OCI-M2 (cell line): ENCODE data around the gene PHOSPHO2.
"Not testable (repeated sequence)": the region's sequence is repeated elsewhere in the genome, so short reads cannot be mapped to it uniquely, and the experiment has no call there.

ENCODE experiments used
- DNase-seq: peaks from one replicate; lab custom pipeline; 2025; ENCODE audit not compliant: unreplicated experiment; lab: John Stamatoyannopoulos, UW

Gene PHOSPHO2

GRCh38 chr2:169683425-169684134 lies 10.7 kb upstream of the PHOSPHO2 start:
- no peak for DNase-seq

GRCh38 chr2:169684135-169684565 lies 10.1 kb upstream of the PHOSPHO2 start:
- DNase-seq = no peak

GRCh38 chr2:169684712-169685111 lies 9.6 kb upstream of the PHOSPHO2 start:
- not testable (repeated sequence) for DNase-seq

DNA sequence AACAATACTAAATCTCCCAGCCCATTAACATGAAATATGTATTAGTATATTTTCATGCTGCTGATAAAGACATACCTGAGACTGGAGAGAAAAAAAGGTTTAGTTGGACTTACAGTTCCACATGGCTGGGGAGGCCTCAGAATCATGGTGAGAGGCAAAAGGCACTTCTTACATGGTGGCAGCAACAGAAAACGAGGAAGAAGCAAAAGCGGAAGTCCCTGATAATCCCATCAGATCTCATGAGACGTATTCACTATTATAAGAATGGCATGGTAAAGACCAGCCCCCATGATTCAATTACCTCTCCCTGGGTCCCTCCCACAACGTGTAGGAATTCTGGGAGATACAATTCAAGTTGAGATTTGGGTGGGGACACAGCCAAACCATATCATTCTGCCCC lies 7.4 kb upstream of the PHOSPHO2 start:
- DNase-seq = not testable (repeated sequence)

DNA sequence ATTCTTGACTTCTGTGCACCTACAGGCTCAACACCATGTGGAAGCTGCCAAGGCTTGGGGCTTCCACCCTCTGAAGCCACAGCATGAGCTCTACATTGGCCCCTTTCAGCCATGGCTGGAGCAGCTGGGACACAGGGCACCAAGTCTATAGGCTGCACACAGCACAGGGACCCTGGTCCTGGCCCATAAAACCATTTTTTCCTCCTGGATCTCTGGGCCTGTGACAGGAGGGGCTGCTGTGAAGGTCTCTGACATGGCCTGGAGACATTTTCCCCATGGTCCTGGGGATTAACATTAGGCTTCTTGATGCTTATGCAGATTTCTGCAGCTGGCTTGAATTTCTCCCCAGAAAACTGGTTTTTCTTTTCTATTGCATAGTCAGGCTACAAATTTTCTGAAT lies 6.3 kb upstream of the PHOSPHO2 start:
- not testable (repeated sequence) for DNase-seq

DNA sequence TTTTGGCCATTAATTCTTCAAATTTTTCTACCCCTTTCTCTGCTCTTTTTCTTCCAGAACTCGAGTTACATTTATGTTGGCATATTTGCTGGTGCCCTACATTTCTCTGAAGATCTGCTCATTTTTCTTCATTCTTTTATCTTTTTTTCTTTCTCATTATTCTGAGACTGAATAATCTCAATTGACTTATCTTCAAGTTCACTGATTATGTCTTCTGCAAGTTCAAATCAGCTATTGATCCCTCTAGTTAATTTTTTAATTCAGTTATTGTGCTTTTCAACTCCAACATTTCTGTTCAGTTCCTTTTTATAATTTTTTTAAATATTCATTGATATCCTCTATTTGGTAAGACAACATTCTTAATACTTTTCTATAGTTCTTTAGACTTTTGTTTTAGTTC lies 3.3 kb upstream of the PHOSPHO2 start:
- no peak for DNase-seq

GRCh38 chr2:169692718-169693117 lies 1.6 kb upstream of the PHOSPHO2 start:
- no peak for DNase-seq

DNA sequence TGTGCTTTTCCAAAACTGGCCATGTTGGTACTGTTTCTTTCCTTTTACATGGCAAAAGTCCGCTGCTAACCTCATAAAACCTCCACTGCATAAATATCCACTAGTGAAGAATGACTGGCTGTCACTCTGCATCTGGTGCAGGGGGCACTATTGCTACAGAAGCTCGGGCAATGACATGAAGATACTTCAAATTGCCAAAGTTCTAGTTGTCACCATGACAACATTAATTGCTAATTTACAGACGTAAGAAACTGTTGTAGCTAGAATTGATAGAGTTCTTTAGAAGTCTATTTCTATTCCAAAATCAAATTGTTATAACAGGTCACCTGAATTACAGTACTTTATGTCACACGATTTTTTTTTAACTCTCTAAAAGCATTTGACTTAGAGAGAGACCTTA lies 909 bp upstream of the PHOSPHO2 start:
- DNase-seq = no peak

- DNase-seq = no peak
Measured at GRCh38 chr2:169694894-169695260, 608 bp downstream of the PHOSPHO2 start.

GRCh38 chr2:169696381-169696780 lies 2.1 kb downstream of the PHOSPHO2 start:
- DNase-seq = no peak

DNA sequence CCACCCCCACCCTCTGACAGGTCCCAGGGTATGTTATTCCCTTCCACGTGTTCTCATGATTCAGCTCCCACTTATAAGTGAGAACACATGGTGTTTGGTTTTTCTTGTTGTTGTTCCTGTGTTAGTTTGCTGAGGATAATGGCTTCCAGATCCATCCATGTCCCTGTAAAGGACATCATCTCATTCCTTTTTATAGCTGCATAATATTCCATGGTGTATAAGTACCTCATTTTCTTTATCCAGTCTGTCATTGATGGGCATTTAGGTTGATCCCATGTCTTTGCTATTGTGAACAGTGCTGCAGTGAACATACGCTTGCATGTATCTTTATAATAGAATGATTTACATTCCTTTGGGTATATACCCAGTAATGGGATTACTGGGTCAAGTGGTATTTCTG lies 4.9 kb downstream of the PHOSPHO2 start:
- DNase-seq = not testable (repeated sequence)

DNA sequence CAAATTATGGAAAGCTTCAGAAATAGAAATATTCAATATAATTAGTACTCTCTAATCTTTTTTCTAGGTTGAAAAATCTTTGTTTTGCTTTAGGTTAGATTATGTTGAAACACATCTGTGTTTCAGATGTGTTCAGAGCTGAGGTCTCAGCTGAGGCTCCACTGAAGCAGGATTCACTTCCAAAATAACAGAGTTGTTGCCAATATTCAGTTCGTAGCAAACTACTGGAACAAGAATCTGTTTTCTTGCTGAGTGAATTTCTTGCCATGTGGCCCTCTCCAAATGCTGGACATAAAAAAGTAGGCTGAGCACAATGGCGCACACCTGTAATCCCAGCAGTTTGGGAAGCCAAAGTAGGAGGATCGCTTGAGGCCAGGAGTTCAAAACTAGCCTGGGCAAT lies 8.7 kb downstream of the PHOSPHO2 start:
- DNase-seq = no peak

GRCh38 chr2:169704160-169704708 lies 10.0 kb downstream of the PHOSPHO2 start:
- no peak for DNase-seq

- DNase-seq = no peak
Measured at GRCh38 chr2:169705927-169706326, 11.7 kb downstream of the PHOSPHO2 start.

DNA sequence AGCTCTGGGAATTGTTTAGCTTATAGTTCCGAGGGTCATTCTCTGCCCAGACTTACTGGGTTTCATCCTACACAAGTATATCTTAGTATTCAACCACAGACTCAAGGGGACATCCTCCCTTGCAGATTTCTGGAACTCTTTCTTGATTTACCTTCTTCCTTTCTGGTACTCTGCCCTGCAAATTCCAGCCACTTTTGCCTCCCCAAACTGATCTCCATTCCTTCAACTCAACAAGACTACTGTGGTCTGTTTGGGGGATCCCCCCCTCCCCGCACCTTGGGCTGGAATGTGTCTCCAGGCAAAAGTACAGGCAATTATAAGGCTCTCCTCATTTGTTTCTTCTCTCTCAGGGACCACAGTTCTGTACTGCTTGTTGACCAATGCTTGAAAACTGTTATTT lies 13.4 kb downstream of the PHOSPHO2 start:
- DNase-seq = no peak

GRCh38 chr2:169709331-169709730 lies 15.1 kb downstream of the PHOSPHO2 start:
- no peak for DNase-seq

DNA sequence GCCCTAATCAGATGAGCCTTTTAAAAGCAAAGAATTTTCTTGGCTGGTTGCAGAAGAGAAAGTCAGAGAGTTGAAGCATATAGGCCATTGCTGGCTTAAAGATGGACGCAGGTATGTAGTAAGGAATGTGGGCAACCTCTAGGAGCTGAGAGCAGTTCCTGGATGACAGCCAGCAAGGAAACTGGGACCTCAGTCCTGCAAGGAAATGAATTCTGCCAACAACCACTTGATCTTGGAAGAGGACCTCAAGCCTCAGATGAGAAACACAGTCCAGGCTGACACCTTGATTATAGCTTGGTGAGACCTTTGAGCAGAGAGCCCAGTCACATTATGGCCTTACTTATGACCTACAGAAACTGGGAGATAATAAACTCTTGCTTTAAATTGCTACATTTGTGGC lies 15.7 kb downstream of the PHOSPHO2 start:
- no peak for DNase-seq

DNA sequence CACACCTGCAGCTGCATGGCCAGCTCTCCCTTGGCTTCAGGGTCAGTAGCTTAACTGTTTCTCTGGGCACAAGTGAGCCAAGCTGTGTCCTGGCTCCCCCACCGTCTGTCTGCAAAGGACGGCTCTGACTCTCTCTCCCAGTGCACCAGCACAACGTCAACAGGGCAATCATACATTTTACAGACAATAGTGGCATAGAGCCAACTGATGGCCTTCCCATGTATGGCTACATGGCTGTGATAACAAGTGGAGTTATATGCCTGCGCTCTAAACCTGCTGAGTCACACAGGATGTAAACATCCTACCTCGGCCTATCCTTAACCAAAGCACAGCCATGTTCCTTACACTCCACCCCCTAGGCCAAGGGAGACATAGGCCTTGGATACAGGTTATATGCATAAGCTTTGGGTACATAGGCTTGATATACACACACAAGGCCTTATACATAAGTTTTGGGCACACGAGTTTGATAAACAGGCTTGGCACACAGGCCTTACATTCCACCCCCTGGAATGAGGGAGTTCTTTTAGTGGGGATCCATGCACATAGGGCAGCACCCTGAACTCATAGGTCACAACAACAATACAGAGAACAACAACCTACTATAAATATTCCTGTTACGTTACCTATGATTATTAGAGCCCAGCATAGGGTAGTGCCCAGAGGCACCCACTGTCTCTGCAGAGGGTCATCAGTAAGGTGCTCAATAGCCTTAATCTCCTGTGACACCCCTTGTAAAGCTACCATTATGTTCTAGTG lies 17.7 kb downstream of the PHOSPHO2 start:
- DNase-seq = no peak

DNA sequence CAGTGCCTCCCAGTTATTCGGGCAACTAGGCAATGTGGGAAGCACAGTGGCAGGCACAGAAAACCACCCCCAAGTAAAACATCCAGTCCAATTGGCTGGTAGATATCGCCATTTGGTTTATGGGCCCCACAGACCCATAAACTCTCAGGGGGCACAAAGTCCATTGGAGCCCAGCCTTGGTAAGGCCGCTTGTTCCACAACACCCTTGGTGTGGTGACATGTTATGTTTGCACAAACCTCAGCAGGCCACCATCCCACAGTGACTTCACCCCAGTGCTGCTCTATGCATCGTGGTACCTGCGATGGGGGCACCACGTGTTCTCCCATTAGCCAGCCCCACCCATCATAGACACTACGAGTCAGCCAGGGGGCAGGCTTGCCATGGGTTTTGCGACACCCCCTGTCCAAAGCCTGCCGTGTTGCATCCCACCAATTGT lies 18.5 kb downstream of the PHOSPHO2 start:
- DNase-seq = no peak

GRCh38 chr2:169713331-169713730 lies 19.1 kb downstream of the PHOSPHO2 start:
- no peak for DNase-seq

- DNase-seq = no peak
Measured at GRCh38 chr2:169714699-169715098, 20.4 kb downstream of the PHOSPHO2 start.
